PC-9 (cell line): ENCODE results near the gene CHRNG.

Experiments
- EZH2 ChIP-seq: fragments of 200-600 bp; sonication (generic); IDR thresholded peaks from 2 replicates; pipeline ENCODE4 v1.8.0; 2017; ENCODE audit warnings: antibody characterized with exemption, low read depth
- TF ChIP-seq, protein P1 (sequence below): fragments of 200-600 bp; sonication (generic); conservative IDR thresholded peaks from 2 replicates; pipeline ENCODE4 v1.6.1; 2017; ENCODE audit warnings: mixed run types, antibody characterized with exemption, mild to moderate bottlenecking, moderate library complexity

DNA sequence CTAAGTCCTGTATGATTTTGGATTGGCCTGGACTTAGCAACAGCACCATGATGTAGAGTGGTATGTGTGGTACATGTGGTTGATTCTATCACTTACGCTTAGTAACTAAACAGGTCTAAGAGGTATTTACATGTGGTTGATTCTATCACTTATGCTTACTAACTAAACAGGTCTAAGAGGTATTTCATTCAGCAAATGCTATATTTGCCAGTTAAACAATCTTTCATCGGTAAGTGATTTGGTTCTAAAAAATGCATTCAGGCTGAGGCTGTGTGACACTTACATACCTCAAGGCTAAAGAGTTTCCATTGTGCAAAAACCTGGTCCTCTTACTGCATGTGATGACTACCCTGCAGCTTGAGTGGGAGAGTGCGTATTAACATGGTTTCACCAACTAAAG, 24.1 kb downstream of the CHRNG start:
- TF ChIP-seq, protein P1, sequence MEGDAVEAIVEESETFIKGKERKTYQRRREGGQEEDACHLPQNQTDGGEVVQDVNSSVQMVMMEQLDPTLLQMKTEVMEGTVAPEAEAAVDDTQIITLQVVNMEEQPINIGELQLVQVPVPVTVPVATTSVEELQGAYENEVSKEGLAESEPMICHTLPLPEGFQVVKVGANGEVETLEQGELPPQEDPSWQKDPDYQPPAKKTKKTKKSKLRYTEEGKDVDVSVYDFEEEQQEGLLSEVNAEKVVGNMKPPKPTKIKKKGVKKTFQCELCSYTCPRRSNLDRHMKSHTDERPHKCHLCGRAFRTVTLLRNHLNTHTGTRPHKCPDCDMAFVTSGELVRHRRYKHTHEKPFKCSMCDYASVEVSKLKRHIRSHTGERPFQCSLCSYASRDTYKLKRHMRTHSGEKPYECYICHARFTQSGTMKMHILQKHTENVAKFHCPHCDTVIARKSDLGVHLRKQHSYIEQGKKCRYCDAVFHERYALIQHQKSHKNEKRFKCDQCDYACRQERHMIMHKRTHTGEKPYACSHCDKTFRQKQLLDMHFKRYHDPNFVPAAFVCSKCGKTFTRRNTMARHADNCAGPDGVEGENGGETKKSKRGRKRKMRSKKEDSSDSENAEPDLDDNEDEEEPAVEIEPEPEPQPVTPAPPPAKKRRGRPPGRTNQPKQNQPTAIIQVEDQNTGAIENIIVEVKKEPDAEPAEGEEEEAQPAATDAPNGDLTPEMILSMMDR, result no peak
- TF ChIP-seq EZH2, result no peak
